Panc1 (cell line): ENCODE data around the gene EMC1. TPM values are rescaled to one million over a fixed set of nuclear protein-coding genes. Genes with fewer than 3 reads are reported as not detected.
"Not testable (repeated sequence)": the region's sequence is repeated elsewhere in the genome, so short reads cannot be mapped to it uniquely, and the experiment has no call there.

ENCODE experiments used
- ATAC-seq: fragments of 200-7000 bp; cut with Tn5 transposase; 2 replicates; pipeline ENCODE4 v1.9.1; 2020; ENCODE audit warnings: mild to moderate bottlenecking, moderate library complexity
- BruUV-seq: library from RNA; stranded (reverse); fragments of 400-500 nt; replicated peaks from 2 replicates; lab custom pipeline; 2021; lab: Mats Ljungman, UMichigan
- CTCF ChIA-PET: fragments of 300-600 bp; sonication (Branson Sonifier 250); formaldehyde crosslinking; loops from one replicate; lab custom pipeline; 2022; ENCODE audit warnings: antibody characterized with exemption; lab: Charles Lee
- POLR2A ChIA-PET: fragments of 300-600 bp; sonication (Branson Sonifier 250); formaldehyde crosslinking; loops from one replicate; lab custom pipeline; 2022; ENCODE audit warnings: antibody characterized with exemption; lab: Charles Lee
- DNase-seq: peaks from one replicate; pipeline ENCODE4 v3.0.0-alpha.2; 2010; ENCODE audit warnings: low read depth, low spot score
- H3K27ac ChIP-seq: 2 replicates; pipeline ENCODE4 v1.5.1; 2011; ENCODE audit warnings: mild to moderate bottlenecking, low read length, inconsistent platforms
- H3K27me3 ChIP-seq: fragments of 200-500 bp; sonication (Bioruptor generic); 2 replicates; pipeline ENCODE4 v1.6.0; 2014; ENCODE audit warnings: low read length, inconsistent platforms; ENCODE audit not compliant: control insufficient read depth, insufficient read depth
- H3K36me3 ChIP-seq: fragments of 200-500 bp; sonication (Bioruptor generic); 2 replicates; pipeline ENCODE4 v1.5.1; 2014; ENCODE audit warnings: inconsistent platforms, mild to moderate bottlenecking, low read length, moderate library complexity; ENCODE audit not compliant: control insufficient read depth, insufficient read depth
- H3K4me1 ChIP-seq: 2 replicates; pipeline ENCODE4 v1.5.1; 2011; ENCODE audit warnings: inconsistent platforms, mild to moderate bottlenecking, low read length, moderate library complexity; ENCODE audit not compliant: control insufficient read depth, insufficient read depth
- H3K4me3 ChIP-seq, 2 experiments: 2 replicates each; pipeline ENCODE4 v1.5.1; 2011 to 2012; ENCODE audit warnings: low read depth in 2 of 2, low read length in 2 of 2, mild to moderate bottlenecking in 2 of 2, inconsistent platforms in 1 of 2, moderate library complexity in 1 of 2
- H3K9me3 ChIP-seq: fragments of 200-500 bp; sonication (Bioruptor generic); 2 replicates; pipeline ENCODE4 v1.5.1; 2014; ENCODE audit warnings: low read depth, mild to moderate bottlenecking, inconsistent platforms, low read length, moderate library complexity; ENCODE audit not compliant: control insufficient read depth, insufficient read depth
- POLR2AphosphoS5 ChIP-seq: IDR thresholded peaks from 2 replicates; pipeline ENCODE4 v1.6.1; 2012; ENCODE audit warnings: mild to moderate bottlenecking, low read depth, low read length, moderate library complexity
- SIN3A ChIP-seq: IDR thresholded peaks from 2 replicates; pipeline ENCODE4 v1.6.1; 2012; ENCODE audit warnings: low read depth, mild to moderate bottlenecking, low read length, moderate library complexity, borderline replicate concordance; ENCODE audit not compliant: insufficient read depth
- TCF7L2 ChIP-seq: IDR thresholded peaks from 2 replicates; pipeline ENCODE4 v1.6.1; 2011; ENCODE audit warnings: mild to moderate bottlenecking, low read depth, low read length, inconsistent platforms
- in situ Hi-C: cut with HindIII; loops from 2 replicates; pipeline ENCODE4 v1.10.0; 2016; ENCODE audit warnings: low sequenced_read_pairs, low pct_unique_long_range_greater_than_20kb
- intact Hi-C: fragments of 100-400 bp; cut with micrococcal nuclease; formaldehyde crosslinking; loops from one replicate; pipeline ENCODE4 v1.10.0; 2022; ENCODE audit not compliant: unreplicated experiment
- total RNA-seq: library from RNA; stranded (reverse); gene quantifications from one replicate; pipeline ENCODE4 v1.2.1, GENCODE V29; 2021; ENCODE audit not compliant: unreplicated experiment
- TF ChIP-seq, protein P1 (sequence below), 2 experiments: IDR thresholded peaks; 2 replicates each; pipeline ENCODE4 v1.6.1; 2011 to 2012; ENCODE audit warnings: low read depth in 2 of 2, control low read depth in 1 of 2, low read length in 1 of 2, mild to moderate bottlenecking in 1 of 2, moderate library complexity in 1 of 2; ENCODE audit not compliant: insufficient read depth in 1 of 2
- TF ChIP-seq, protein P2 (sequence below): fragments of 450-650 bp; IDR thresholded peaks from 2 replicates; pipeline ENCODE4 v1.5.1; 2017; ENCODE audit warnings: mild to moderate bottlenecking

The EMC1 gene
- total RNA-seq, 1 experiment from 2014 or later = 103 TPM

DNA sequence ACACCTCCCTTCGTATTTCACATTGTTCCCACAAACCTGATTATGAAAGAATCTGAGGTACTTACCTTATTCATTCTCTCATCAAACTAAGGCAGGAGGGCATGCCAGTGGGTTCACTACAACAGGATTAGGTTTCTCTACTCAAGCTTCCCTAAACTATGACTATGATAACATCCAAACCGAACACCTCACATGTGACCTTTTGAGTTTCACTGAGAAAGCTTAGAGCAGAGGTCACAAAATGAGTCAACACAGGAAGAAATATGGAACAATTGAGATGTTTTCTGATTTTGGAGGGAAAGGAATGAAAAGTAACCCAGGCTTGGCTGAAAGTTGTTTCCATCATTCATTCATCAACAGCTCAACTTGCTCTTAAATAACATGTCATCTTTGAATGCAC, 65.3 kb downstream of the EMC1 start:
- no peak for TF ChIP-seq POLR2AphosphoS5
- TF ChIP-seq, protein P1, sequence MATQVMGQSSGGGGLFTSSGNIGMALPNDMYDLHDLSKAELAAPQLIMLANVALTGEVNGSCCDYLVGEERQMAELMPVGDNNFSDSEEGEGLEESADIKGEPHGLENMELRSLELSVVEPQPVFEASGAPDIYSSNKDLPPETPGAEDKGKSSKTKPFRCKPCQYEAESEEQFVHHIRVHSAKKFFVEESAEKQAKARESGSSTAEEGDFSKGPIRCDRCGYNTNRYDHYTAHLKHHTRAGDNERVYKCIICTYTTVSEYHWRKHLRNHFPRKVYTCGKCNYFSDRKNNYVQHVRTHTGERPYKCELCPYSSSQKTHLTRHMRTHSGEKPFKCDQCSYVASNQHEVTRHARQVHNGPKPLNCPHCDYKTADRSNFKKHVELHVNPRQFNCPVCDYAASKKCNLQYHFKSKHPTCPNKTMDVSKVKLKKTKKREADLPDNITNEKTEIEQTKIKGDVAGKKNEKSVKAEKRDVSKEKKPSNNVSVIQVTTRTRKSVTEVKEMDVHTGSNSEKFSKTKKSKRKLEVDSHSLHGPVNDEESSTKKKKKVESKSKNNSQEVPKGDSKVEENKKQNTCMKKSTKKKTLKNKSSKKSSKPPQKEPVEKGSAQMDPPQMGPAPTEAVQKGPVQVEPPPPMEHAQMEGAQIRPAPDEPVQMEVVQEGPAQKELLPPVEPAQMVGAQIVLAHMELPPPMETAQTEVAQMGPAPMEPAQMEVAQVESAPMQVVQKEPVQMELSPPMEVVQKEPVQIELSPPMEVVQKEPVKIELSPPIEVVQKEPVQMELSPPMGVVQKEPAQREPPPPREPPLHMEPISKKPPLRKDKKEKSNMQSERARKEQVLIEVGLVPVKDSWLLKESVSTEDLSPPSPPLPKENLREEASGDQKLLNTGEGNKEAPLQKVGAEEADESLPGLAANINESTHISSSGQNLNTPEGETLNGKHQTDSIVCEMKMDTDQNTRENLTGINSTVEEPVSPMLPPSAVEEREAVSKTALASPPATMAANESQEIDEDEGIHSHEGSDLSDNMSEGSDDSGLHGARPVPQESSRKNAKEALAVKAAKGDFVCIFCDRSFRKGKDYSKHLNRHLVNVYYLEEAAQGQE (IDR thresholded peaks at IDR 0.05; ENCODE audit: insufficient read depth in 1 of 2, low read depth in 2 of 2, low read length in 1 of 2) = no peak
- no peak for TF ChIP-seq SIN3A
- TF ChIP-seq TCF7L2 = no peak
- TF ChIP-seq, protein P2, sequence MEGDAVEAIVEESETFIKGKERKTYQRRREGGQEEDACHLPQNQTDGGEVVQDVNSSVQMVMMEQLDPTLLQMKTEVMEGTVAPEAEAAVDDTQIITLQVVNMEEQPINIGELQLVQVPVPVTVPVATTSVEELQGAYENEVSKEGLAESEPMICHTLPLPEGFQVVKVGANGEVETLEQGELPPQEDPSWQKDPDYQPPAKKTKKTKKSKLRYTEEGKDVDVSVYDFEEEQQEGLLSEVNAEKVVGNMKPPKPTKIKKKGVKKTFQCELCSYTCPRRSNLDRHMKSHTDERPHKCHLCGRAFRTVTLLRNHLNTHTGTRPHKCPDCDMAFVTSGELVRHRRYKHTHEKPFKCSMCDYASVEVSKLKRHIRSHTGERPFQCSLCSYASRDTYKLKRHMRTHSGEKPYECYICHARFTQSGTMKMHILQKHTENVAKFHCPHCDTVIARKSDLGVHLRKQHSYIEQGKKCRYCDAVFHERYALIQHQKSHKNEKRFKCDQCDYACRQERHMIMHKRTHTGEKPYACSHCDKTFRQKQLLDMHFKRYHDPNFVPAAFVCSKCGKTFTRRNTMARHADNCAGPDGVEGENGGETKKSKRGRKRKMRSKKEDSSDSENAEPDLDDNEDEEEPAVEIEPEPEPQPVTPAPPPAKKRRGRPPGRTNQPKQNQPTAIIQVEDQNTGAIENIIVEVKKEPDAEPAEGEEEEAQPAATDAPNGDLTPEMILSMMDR = no peak
- Histone ChIP-seq H3K27ac (no peak overlapping the region), H3K4me1 (no peaks in the 10 kb centered on the region), H3K4me3 (no peak overlapping the region), H3K27me3 (no peaks in the 10 kb centered on the region), H3K36me3 (peaks cover 46% of the 10 kb centered on the region), H3K9me3 (no peaks in the 10 kb centered on the region)
- ATAC-seq (no peak), DNase-seq (no peak)
- ChIA-PET POLR2A (no interaction called here), CTCF (no interaction called here)
- BruUV-seq = TSS peak; percentile 3
- intact Hi-C loops (no loop called here), in situ Hi-C loops (no loop called here)

DNA sequence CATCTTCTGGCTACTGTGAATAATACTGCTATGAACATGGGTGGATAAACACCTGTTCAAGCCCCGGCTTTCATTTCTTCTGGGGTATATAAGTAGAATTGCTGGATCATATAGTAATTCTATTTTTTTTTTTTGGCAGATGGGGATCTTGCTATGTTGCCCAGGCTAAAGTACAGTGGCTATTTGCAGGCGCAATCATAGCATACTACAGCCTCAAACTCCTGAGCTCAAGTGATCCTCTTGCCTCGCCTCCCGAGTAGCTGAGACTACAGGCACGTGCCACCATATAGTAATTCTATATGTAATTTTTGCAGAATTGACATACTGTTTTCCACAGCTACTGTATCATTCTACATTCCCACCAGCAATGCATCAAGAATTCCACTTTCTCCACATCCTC, 69.1 kb downstream of the EMC1 start:
- Histone ChIP-seq H3K27me3 (no peaks in the 10 kb centered on the region), H3K4me3 (no peak overlapping the region), H3K36me3 (peaks cover 64% of the 10 kb centered on the region), H3K27ac (no peak overlapping the region), H3K4me1 (no peaks in the 10 kb centered on the region), H3K9me3 (no peaks in the 10 kb centered on the region)
- BruUV-seq = no TSS peak
- in situ Hi-C loops = no loop called here
- ATAC-seq (no peak), DNase-seq (no peak)
- ChIA-PET CTCF (no interaction called here), POLR2A (interaction anchor here (0.6 kb wide), 1 partner anchor 14 kb away, joined by 3 read pairs; no protein-coding TSS in a partner anchor)
- TF ChIP-seq, protein P2 = no peak
- TF ChIP-seq TCF7L2 (no peak), POLR2AphosphoS5 (no peak), SIN3A (no peak)
- TF ChIP-seq, protein P1 (IDR thresholded peaks at IDR 0.05; ENCODE audit: insufficient read depth in 1 of 2, low read depth in 2 of 2, low read length in 1 of 2) = no peak
- intact Hi-C loops = no loop called here

DNA sequence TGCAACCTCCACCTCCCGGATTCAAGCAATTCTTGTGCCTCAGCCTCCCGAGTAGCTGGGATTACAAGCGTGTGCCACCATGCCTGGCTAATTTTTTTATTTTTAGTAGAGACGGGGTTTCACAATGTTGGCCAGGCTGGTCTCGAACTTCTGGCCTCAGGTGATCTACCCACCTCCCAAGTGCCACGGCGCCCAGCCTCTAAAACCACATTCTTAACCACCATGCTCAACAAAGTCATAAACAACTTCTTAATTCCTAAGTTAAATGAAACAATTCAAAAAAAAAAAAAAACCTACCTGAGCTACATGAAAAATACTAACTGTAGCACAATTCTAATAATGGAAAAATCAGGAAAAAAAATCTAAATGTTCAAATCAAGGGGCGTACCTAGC, 71.1 kb downstream of the EMC1 start:
- CTCF ChIA-PET, H3K27ac ChIP-seq, H3K4me3 ChIP-seq, DNase-seq, BruUV-seq, ATAC-seq, intact Hi-C loops, H3K27me3 ChIP-seq, H3K9me3 ChIP-seq, in situ Hi-C loops, H3K4me1 ChIP-seq: not testable (repeated sequence)
- H3K36me3 ChIP-seq = peaks cover 59% of the 10 kb centered on the region
- POLR2A ChIA-PET = interaction anchor here (0.6 kb wide), 1 partner anchor 29 kb away, joined by 4 read pairs; no protein-coding TSS in a partner anchor
